HFF-Myc (cell line): ENCODE data around the gene FOXO4.
"Not testable (repeated sequence)": the region's sequence is repeated elsewhere in the genome, so short reads cannot be mapped to it uniquely, and the experiment has no call there.

ENCODE experiments used
- DNase-seq: peaks from one replicate; pipeline ENCODE4 v3.0.0-alpha.2; 2011; ENCODE audit warnings: low read depth; ENCODE audit errors: extremely low read depth
- H3K4me3 ChIP-seq: replicated peaks from 2 replicates; pipeline ENCODE4 v1.5.1; 2011; ENCODE audit warnings: low read depth, mild to moderate bottlenecking, control low read depth, low read length
- TF ChIP-seq, protein P1 (sequence below): IDR thresholded peaks from 2 replicates; pipeline ENCODE4 v1.5.1; 2012; ENCODE audit warnings: mild to moderate bottlenecking, low read depth, low read length, control low read depth; ENCODE audit errors: missing control alignments

Gene FOXO4, protein sequence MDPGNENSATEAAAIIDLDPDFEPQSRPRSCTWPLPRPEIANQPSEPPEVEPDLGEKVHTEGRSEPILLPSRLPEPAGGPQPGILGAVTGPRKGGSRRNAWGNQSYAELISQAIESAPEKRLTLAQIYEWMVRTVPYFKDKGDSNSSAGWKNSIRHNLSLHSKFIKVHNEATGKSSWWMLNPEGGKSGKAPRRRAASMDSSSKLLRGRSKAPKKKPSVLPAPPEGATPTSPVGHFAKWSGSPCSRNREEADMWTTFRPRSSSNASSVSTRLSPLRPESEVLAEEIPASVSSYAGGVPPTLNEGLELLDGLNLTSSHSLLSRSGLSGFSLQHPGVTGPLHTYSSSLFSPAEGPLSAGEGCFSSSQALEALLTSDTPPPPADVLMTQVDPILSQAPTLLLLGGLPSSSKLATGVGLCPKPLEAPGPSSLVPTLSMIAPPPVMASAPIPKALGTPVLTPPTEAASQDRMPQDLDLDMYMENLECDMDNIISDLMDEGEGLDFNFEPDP

DNA sequence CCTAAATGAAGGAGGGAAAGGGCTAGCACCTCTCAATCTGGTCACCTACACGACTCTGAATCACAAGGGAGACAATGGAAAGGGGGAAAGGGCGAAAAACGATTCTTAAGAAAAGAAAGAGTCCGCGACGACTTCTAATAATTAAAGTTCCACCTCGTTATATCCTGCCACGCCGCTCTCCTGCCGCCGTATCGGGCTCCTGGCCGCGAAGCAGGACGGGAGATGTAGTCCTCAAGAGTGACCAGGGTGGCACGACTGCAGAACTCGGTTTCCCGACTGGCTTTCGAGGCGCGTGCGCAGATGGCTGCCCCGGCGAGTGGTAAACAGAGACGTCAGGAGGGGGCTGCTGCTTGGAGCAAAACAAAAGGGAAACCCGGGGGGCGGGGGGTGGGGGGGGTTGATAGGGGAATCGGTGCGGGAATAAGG, at the start of gene FOXO4:
Gene FOXO4, plus strand, starts transcription at position 297 of the 426 bp plus-strand sequence. CDS start 678 bp downstream, outside the sequence.
- TF ChIP-seq, protein P1, sequence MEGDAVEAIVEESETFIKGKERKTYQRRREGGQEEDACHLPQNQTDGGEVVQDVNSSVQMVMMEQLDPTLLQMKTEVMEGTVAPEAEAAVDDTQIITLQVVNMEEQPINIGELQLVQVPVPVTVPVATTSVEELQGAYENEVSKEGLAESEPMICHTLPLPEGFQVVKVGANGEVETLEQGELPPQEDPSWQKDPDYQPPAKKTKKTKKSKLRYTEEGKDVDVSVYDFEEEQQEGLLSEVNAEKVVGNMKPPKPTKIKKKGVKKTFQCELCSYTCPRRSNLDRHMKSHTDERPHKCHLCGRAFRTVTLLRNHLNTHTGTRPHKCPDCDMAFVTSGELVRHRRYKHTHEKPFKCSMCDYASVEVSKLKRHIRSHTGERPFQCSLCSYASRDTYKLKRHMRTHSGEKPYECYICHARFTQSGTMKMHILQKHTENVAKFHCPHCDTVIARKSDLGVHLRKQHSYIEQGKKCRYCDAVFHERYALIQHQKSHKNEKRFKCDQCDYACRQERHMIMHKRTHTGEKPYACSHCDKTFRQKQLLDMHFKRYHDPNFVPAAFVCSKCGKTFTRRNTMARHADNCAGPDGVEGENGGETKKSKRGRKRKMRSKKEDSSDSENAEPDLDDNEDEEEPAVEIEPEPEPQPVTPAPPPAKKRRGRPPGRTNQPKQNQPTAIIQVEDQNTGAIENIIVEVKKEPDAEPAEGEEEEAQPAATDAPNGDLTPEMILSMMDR, result no peak
- peak; percentile 32 for DNase-seq
- peak within 1 kb of the TSS; percentile 53 for H3K4me3 ChIP-seq

DNA sequence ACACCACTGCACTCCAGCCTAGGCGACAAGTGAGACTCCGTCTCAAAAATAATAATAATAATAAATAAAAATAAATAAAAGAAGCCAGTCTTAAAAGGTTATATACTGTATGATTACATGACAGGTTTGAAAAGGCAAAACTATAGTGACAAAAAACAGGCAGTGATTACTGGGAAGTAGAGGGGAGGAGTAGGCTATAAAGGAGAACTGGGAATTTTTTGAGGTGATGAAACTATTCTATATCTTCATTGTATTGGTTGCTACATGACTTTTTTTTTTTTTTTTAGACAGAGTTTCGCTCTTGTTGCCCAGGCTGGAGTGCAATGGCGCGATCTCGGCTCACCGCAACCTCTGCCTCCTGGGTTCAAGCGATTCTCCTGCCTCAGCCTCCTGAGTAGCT, 47.8 kb upstream of the FOXO4 start:
- DNase-seq, H3K4me3 ChIP-seq: not testable (repeated sequence)

DNA sequence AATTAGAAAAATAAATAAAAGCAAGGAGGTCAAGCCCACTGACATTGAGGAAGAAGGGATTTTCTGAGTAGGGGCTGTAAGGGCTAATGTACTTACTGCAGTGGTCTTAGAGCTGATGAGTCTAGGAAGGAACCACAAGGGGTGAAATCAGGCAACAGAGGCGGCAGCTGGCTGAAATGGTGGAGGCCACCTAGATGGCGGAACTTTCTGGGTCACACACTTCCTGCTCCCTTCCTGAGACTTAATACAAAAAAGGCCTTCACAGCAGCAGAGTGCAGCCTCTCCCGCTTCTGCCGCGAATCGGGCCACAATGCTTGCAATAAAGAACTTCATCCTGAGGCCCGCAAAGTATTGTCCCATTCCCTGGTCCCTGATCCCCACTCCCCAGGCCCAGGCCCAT, 42.9 kb upstream of the FOXO4 start:
- TF ChIP-seq, protein P1, result no peak
- DNase-seq, result no peak
- no peak overlapping the region for H3K4me3 ChIP-seq

GRCh38 chrX:71053217-71053621, 42.4 kb upstream of the FOXO4 start:
- H3K4me3 ChIP-seq, result no peak overlapping the region
- DNase-seq, result no peak
- TF ChIP-seq, protein P1, result no peak

DNA sequence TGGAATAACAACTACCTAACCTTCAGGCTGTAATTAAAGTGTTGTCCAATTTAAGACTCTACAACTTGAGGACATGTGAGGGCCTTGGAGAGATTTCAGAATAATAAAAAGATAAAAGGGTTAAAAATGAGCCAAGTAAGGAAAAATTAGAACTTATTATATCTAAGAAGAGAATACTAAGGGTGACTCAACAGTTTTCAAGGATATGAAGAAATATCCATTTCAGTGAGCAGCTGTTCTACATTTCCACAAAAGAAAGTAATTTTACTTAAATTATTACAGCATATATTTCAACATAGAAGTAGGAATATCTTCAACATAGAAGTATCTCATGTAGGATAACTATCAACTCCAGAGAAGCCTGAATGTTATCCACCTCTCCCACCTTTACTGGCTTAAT, 38.8 kb upstream of the FOXO4 start:
- no peak for DNase-seq
- H3K4me3 ChIP-seq, result no peak overlapping the region
- TF ChIP-seq, protein P1, result no peak

DNA sequence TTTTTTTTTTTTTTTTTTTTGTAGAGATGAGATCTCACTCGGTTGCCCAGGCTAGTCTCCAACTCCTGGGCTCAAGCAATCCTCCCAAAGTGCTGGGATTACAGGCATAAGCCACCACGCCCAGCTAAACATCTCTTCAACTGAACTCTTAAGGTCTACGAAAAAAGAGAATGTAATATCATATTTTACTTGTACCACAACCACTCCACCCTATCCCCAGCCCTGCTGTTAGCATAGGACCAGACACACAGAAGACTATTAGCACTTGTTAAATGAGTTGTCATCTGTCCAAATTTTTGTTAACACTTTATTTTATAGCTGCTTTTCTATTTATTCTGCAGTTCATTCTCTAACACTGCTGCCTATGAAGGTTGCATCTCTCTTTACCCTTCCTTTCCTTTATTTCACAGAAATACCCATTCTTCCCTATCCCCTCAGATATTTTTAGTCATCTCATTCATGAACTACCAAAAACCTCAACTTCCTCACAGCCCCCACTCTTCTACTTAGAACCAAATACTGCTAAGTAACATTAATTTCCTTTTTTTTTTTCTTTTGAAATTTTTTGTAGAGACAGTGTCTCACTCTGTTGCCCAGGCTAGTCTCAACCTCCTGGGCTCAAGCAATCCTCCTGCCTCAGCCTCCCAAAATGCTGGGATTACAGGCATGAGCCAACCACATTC, 37.7 kb upstream of the FOXO4 start:
- no peak overlapping the region for H3K4me3 ChIP-seq
- TF ChIP-seq, protein P1, result no peak
- DNase-seq, result no peak

- no peak for DNase-seq
Measured at GRCh38 chrX:71060127-71060526, 35.5 kb upstream of the FOXO4 start.

More at GRCh38 chrX:71060127-71060526, 35.5 kb upstream of the FOXO4 start:
- H3K4me3 ChIP-seq, result no peak overlapping the region
- TF ChIP-seq, protein P1, result no peak
